Prostate gland (tissue), 2 donors: ENCODE results near the gene ATAD1.

Experiments
- CTCF ChIP-seq, 4 experiments: fragments of 200-600 bp in 2 of 4; fragments of 450-650 bp in 2 of 4; sonication (generic) in 2 of 4; IDR thresholded peaks; 1 replicate in 3 of 4; 2 replicates in 1 of 4; pipeline ENCODE4 v1.5.1; 2016 to 2019; ENCODE audit warnings: antibody characterized with exemption in 4 of 4, mild to moderate bottlenecking in 2 of 4, moderate library complexity in 2 of 4
- POLR2A ChIP-seq: fragments of 450-650 bp; IDR thresholded peaks from one replicate; pipeline ENCODE4 v1.6.1; 2016; ENCODE audit warnings: antibody characterized with exemption, mild to moderate bottlenecking
- POLR2AphosphoS5 ChIP-seq: sonication (generic); formaldehyde crosslinking; IDR thresholded peaks from one replicate; pipeline ENCODE4 v1.6.1; 2017; ENCODE audit warnings: antibody characterized with exemption

- TF ChIP-seq CTCF (IDR thresholded peaks at IDR 0.05) (no peak), POLR2A (no peak), POLR2AphosphoS5 (no peak)
Measured at GRCh38 chr10:87744606-87745005, 73.4 kb downstream of the ATAD1 start.
